ENCODE data around the gene LAMC3.
A peak's percentile ranks its signal among the peaks of the same experiment; 100 is the strongest.
"Not testable (repeated sequence)": the region's sequence is repeated elsewhere in the genome, so short reads cannot be mapped to it uniquely, and the experiment has no call there.

Gene LAMC3

GRCh38 chr9:131084661-131085369 lies 75.8 kb downstream of the LAMC3 start:
- DNase-seq, result no peak

- no peak for DNase-seq
Measured at GRCh38 chr9:131085370-131086122, 76.6 kb downstream of the LAMC3 start.

- DNase-seq, result no peak
Measured at GRCh38 chr9:131087354-131087893, 78.5 kb downstream of the LAMC3 start.

- DNase-seq, result no peak
Measured at GRCh38 chr9:131090025-131090787, 81.2 kb downstream of the LAMC3 start.

GRCh38 chr9:131091352-131091992 lies 82.5 kb downstream of the LAMC3 start:
- no peak for DNase-seq

GRCh38 chr9:131092030-131092429 lies 83.1 kb downstream of the LAMC3 start:
- DNase-seq, result no peak

- DNase-seq, result no peak
Measured at GRCh38 chr9:131092548-131093440, 83.8 kb downstream of the LAMC3 start.

GRCh38 chr9:131094015-131094414 lies 85.0 kb downstream of the LAMC3 start:
- DNase-seq, result no peak

- DNase-seq, result no peak
Measured at GRCh38 chr9:131094622-131095021, 85.6 kb downstream of the LAMC3 start.

GRCh38 chr9:131095666-131096268 lies 86.8 kb downstream of the LAMC3 start:
- no peak for DNase-seq

GRCh38 chr9:131096269-131097125 lies 87.5 kb downstream of the LAMC3 start, which contains the start of gene AIF1L:
Gene AIF1L (plus strand): TSS chr9:131096531. CDS start chr9:131096630, 99 bp downstream.
- DNase-seq, result peak; percentile 69

- no peak for DNase-seq
Measured at GRCh38 chr9:131097126-131097947, 88.4 kb downstream of the LAMC3 start.

- DNase-seq, result no peak
Measured at GRCh38 chr9:131097948-131098278, 88.9 kb downstream of the LAMC3 start.

- DNase-seq, result no peak
Measured at GRCh38 chr9:131098391-131099101, 89.6 kb downstream of the LAMC3 start.

GRCh38 chr9:131099102-131099606 lies 90.2 kb downstream of the LAMC3 start:
- DNase-seq, result no peak

GRCh38 chr9:131099845-131100244 lies 90.9 kb downstream of the LAMC3 start:
- DNase-seq, result not testable (repeated sequence)

GRCh38 chr9:131100445-131100844 lies 91.5 kb downstream of the LAMC3 start:
- no peak for DNase-seq

- no peak for DNase-seq
Measured at GRCh38 chr9:131101207-131101964, 92.4 kb downstream of the LAMC3 start.
